ENCODE results near the gene MB21D2. TPM values are rescaled to one million over a fixed set of nuclear protein-coding genes. Genes with fewer than 3 reads are reported as not detected.

Gene MB21D2
- polyA plus RNA-seq, 1 donor (not counting 4 experiments of a cell fraction or from before 2014, with no cell fraction given), result 9.0 TPM

DNA sequence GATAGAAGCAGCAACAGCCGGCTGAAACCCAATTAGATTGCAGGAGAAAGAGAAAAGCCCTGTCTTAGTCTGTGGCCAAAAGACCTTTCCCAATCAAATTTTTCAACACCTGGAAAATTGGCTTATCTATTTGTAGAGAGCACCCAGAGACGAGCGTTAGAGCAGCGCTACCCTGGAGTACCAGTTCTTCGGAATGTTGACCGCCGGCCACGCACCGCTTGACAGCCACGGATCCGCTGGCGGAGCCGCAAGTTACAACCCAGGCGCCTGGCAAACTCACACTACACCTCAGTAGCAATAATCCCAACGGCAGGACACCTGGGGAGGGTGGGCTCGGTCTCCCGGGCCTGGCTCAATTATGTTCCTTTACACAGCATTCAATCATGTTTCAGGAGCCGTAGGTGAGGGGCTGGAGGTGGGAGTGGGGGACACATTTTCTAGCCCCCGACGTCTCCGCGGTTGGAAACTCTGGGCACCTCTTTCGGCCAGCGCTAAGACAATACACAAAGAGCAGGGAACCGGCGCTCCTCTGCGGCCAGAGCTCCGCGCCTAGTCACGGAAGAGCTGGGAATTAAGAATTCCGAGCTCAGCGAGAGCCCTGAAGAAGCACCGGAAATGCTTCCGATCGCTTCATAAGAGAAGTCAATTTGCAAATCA is 1.2 kb downstream of the MB21D2 start:
- H3K9ac ChIP-seq (ENCODE audit: control insufficient read depth, extremely low read depth, insufficient read depth, low read length), result peak overlapping the region; percentile 94
- H3K4me3 ChIP-seq (ENCODE audit: control insufficient read depth in 2 of 3, extremely low read depth in 1 of 3, insufficient read depth in 2 of 3, low read depth in 1 of 3, low read length in 3 of 3), result peak overlapping the region; percentile 73 to 97 (median 96)
- dilution Hi-C loops (cut with MboI; ENCODE audit: extremely low pct_ligation_motif_present, low sequenced_read_pairs), result no loop called here
- DNase-seq (ENCODE audit: low read depth, low spot score) (no peak), FAIRE-seq (peak; percentile 67)
- peak overlapping the region; percentile 98 for H2AFZ ChIP-seq (ENCODE audit: control insufficient read depth, low read length)
- H3K9me1 ChIP-seq (ENCODE audit: control insufficient read depth, extremely low read depth, insufficient read depth, low read length), result no peaks in the 10 kb centered on the region
- H4K20me1 ChIP-seq (ENCODE audit: control insufficient read depth, extremely low read depth, insufficient read depth, low read length), result no peaks in the 10 kb centered on the region
- TF ChIP-seq EZH2 (IDR thresholded peaks at IDR 0.05; ENCODE audit: low read length), result no peak
- TF ChIP-seq, protein P1, sequence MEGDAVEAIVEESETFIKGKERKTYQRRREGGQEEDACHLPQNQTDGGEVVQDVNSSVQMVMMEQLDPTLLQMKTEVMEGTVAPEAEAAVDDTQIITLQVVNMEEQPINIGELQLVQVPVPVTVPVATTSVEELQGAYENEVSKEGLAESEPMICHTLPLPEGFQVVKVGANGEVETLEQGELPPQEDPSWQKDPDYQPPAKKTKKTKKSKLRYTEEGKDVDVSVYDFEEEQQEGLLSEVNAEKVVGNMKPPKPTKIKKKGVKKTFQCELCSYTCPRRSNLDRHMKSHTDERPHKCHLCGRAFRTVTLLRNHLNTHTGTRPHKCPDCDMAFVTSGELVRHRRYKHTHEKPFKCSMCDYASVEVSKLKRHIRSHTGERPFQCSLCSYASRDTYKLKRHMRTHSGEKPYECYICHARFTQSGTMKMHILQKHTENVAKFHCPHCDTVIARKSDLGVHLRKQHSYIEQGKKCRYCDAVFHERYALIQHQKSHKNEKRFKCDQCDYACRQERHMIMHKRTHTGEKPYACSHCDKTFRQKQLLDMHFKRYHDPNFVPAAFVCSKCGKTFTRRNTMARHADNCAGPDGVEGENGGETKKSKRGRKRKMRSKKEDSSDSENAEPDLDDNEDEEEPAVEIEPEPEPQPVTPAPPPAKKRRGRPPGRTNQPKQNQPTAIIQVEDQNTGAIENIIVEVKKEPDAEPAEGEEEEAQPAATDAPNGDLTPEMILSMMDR (optimal IDR thresholded peaks at IDR 0.05 in 1 of 3, IDR thresholded peaks at IDR 0.05 in 1 of 3, conservative IDR thresholded peaks at IDR 0.05 in 1 of 3; ENCODE audit: extremely low read depth in 1 of 3, insufficient read depth in 2 of 3, low read length in 3 of 3), result no peak
- H3K27ac ChIP-seq (ENCODE audit: control insufficient read depth, insufficient read depth, low read length), result peak overlapping the region; percentile 95
- H3K4me2 ChIP-seq (ENCODE audit: control insufficient read depth, extremely low read depth, insufficient read depth, low read depth, low read length), result peak overlapping the region; percentile 96
- H3K79me2 ChIP-seq (ENCODE audit: control insufficient read depth, insufficient read depth, low read length), result peaks cover 57% of the 10 kb centered on the region
- H3K36me3 ChIP-seq (ENCODE audit: control insufficient read depth in 2 of 2, extremely low read depth in 1 of 2, insufficient read depth in 2 of 2, low read length in 2 of 2), result no peaks in the 10 kb centered on the region
- peaks cover 19% of the 10 kb centered on the region for H3K4me1 ChIP-seq (ENCODE audit: control insufficient read depth, extremely low read depth, insufficient read depth, low read length)
- no peaks in the 10 kb centered on the region for H3K27me3 ChIP-seq (ENCODE audit: control insufficient read depth, extremely low read depth, insufficient read depth, low read length)
- H3K9me3 ChIP-seq (ENCODE audit: control insufficient read depth, low read depth, low read length), result no peaks in the 10 kb centered on the region

DNA sequence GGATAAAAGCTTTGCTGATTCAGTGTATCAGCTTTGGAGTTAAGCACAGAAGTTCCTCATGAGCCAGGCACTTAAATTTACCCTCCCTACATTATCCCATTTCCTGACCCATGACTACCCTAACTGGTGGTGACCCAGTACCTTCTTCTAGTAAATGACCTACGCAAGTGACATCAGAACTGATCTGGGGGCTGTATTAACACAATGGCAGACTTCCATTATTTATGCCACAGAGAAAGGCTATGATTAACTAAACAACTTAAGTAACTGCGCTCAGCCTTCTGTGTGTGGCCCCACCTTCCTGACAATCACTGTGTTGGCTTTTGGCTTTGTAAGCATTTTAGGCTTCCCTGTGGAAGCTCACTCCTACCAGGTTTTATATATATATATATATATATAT is 1.9 kb downstream of the MB21D2 start:
- H3K79me2 ChIP-seq (ENCODE audit: control insufficient read depth, insufficient read depth, low read length), result peaks cover 64% of the 10 kb centered on the region
- DNase-seq (ENCODE audit: low read depth, low spot score) (no peak), FAIRE-seq (no peak)
- H3K27me3 ChIP-seq (ENCODE audit: control insufficient read depth, extremely low read depth, insufficient read depth, low read length), result no peaks in the 10 kb centered on the region
- no peak overlapping the region for H2AFZ ChIP-seq (ENCODE audit: control insufficient read depth, low read length)
- no peaks in the 10 kb centered on the region for H3K9me1 ChIP-seq (ENCODE audit: control insufficient read depth, extremely low read depth, insufficient read depth, low read length)
- dilution Hi-C loops (cut with MboI; ENCODE audit: extremely low pct_ligation_motif_present, low sequenced_read_pairs), result no loop called here
- peak overlapping the region; percentile 58 to 96 (median 73) for H3K4me3 ChIP-seq (ENCODE audit: control insufficient read depth in 2 of 3, extremely low read depth in 1 of 3, insufficient read depth in 2 of 3, low read depth in 1 of 3, low read length in 3 of 3)
- peaks cover 19% of the 10 kb centered on the region for H3K4me1 ChIP-seq (ENCODE audit: control insufficient read depth, extremely low read depth, insufficient read depth, low read length)
- no peaks in the 10 kb centered on the region for H4K20me1 ChIP-seq (ENCODE audit: control insufficient read depth, extremely low read depth, insufficient read depth, low read length)
- peak overlapping the region; percentile 5 for H3K27ac ChIP-seq (ENCODE audit: control insufficient read depth, insufficient read depth, low read length)
- no peaks in the 10 kb centered on the region for H3K36me3 ChIP-seq (ENCODE audit: control insufficient read depth in 2 of 2, extremely low read depth in 1 of 2, insufficient read depth in 2 of 2, low read length in 2 of 2)
- H3K9ac ChIP-seq (ENCODE audit: control insufficient read depth, extremely low read depth, insufficient read depth, low read length), result peak overlapping the region; percentile 94
- no peak for TF ChIP-seq EZH2 (IDR thresholded peaks at IDR 0.05; ENCODE audit: low read length)
- TF ChIP-seq, protein P1 (optimal IDR thresholded peaks at IDR 0.05 in 1 of 3, IDR thresholded peaks at IDR 0.05 in 1 of 3, conservative IDR thresholded peaks at IDR 0.05 in 1 of 3; ENCODE audit: extremely low read depth in 1 of 3, insufficient read depth in 2 of 3, low read length in 3 of 3), result no peak
- no peaks in the 10 kb centered on the region for H3K9me3 ChIP-seq (ENCODE audit: control insufficient read depth, low read depth, low read length)
- H3K4me2 ChIP-seq (ENCODE audit: control insufficient read depth, extremely low read depth, insufficient read depth, low read depth, low read length), result peak overlapping the region; percentile 96
